IMR-90 (cell line): ENCODE data around the gene LRP1B. TPM values are rescaled to one million over a fixed set of nuclear protein-coding genes. Genes with fewer than 3 reads are reported as not detected.

Source experiments
- ATAC-seq: fragments of 200-7000 bp; cut with Tn5 transposase; 2 replicates; pipeline ENCODE4 v1.9.1; 2020; ENCODE audit warnings: low read depth, mild to moderate bottlenecking, moderate library complexity
- BruUV-seq: library from RNA; stranded (reverse); fragments of 400-500 nt; replicated peaks from 2 replicates; lab custom pipeline; 2021; lab: Mats Ljungman, UMichigan
- CTCF ChIA-PET: fragments of 300-600 bp; formaldehyde crosslinking; extraction: SDS; loops from one replicate; lab custom pipeline; 2021; ENCODE audit warnings: antibody characterized with exemption; lab: Yijun Ruan, JAX
- POLR2A ChIA-PET: fragments of 300-600 bp; sonication (Branson Sonifier 250); formaldehyde crosslinking; loops from one replicate; lab custom pipeline; 2022; ENCODE audit warnings: antibody characterized with exemption; ENCODE audit not compliant: unreplicated experiment; lab: Charles Lee
- DNase-seq: peaks from one replicate; pipeline ENCODE4 v3.0.0; 2013
- H2AFZ ChIP-seq: replicated peaks from 2 replicates; pipeline ENCODE3; 2013; ENCODE audit warnings: low read length, mild to moderate bottlenecking; ENCODE audit not compliant: poor library complexity
- H2AK5ac ChIP-seq: 2 replicates; pipeline ENCODE4 v1.6.1; 2013; ENCODE audit warnings: low read depth, low read length, inconsistent platforms
- H2AK9ac ChIP-seq: replicated peaks from 2 replicates; pipeline ENCODE3; 2013; ENCODE audit warnings: mild to moderate bottlenecking, low read depth, low read length, moderate library complexity; ENCODE audit not compliant: poor library complexity
- H2BK120ac ChIP-seq: 2 replicates; pipeline ENCODE4 v1.6.1; 2013; ENCODE audit warnings: low read depth, low read length, inconsistent platforms
- H2BK15ac ChIP-seq: 3 replicates; pipeline ENCODE4 v1.6.1; 2013; ENCODE audit warnings: low read depth, low read length, inconsistent platforms
- H2BK20ac ChIP-seq: 2 replicates; pipeline ENCODE4 v1.6.1; 2013; ENCODE audit warnings: low read depth, mild to moderate bottlenecking, inconsistent platforms, low read length, moderate library complexity
- H2BK5ac ChIP-seq: 2 replicates; pipeline ENCODE4 v1.6.1; 2013; ENCODE audit warnings: mild to moderate bottlenecking, low read depth, low read length, inconsistent platforms; ENCODE audit not compliant: poor library complexity, severe bottlenecking
- H3K14ac ChIP-seq: replicated peaks from 2 replicates; pipeline ENCODE4 v1.6.1; 2013; ENCODE audit warnings: low read depth, low read length, inconsistent platforms
- H3K18ac ChIP-seq: 2 replicates; pipeline ENCODE4 v1.6.1; 2013; ENCODE audit warnings: low read depth, low read length, control low read depth
- H3K23ac ChIP-seq: 2 replicates; pipeline ENCODE4 v1.6.1; 2013; ENCODE audit warnings: low read depth, low read length, inconsistent platforms
- H3K27ac ChIP-seq: 2 replicates; pipeline ENCODE4 v1.5.1; 2013; ENCODE audit warnings: mild to moderate bottlenecking, control low read depth, low read length; ENCODE audit not compliant: insufficient read depth
- H3K27me3 ChIP-seq: 2 replicates; pipeline ENCODE4 v1.6.1; 2013; ENCODE audit warnings: low read length; ENCODE audit not compliant: control insufficient read depth, insufficient read depth
- H3K36me3 ChIP-seq: 2 replicates; pipeline ENCODE4 v1.6.1; 2013; ENCODE audit warnings: low read length, mixed read lengths; ENCODE audit not compliant: control insufficient read depth, insufficient read depth
- H3K4ac ChIP-seq: 2 replicates; pipeline ENCODE4 v1.6.1; 2013; ENCODE audit warnings: low read depth, low read length, inconsistent platforms
- H3K4me1 ChIP-seq: 2 replicates; pipeline ENCODE4 v1.6.1; 2013; ENCODE audit warnings: low read length, mixed read lengths; ENCODE audit not compliant: control insufficient read depth, insufficient read depth
- H3K4me2 ChIP-seq: 2 replicates; pipeline ENCODE4 v1.6.1; 2013; ENCODE audit warnings: low read depth, mild to moderate bottlenecking, control low read depth, low read length, moderate library complexity
- H3K4me3 ChIP-seq: 2 replicates; pipeline ENCODE4 v1.5.1; 2013; ENCODE audit warnings: low read depth, mild to moderate bottlenecking, control low read depth, low read length, moderate library complexity; ENCODE audit not compliant: insufficient read depth
- H3K56ac ChIP-seq: 2 replicates; pipeline ENCODE4 v1.6.1; 2013; ENCODE audit warnings: low read length, inconsistent platforms; ENCODE audit not compliant: insufficient read depth; ENCODE audit errors: extremely low read depth
- H3K79me1 ChIP-seq, 2 experiments: 2 replicates each; pipeline ENCODE4 v1.6.1; 2013; ENCODE audit warnings: low read length in 2 of 2, inconsistent platforms in 1 of 2, low read depth in 1 of 2
- H3K9ac ChIP-seq: 2 replicates; pipeline ENCODE4 v1.6.1; 2013; ENCODE audit warnings: low read depth, low read length, control low read depth
- H3K9me1 ChIP-seq: 2 replicates; pipeline ENCODE4 v1.6.1; 2013; ENCODE audit warnings: low read length, inconsistent platforms; ENCODE audit not compliant: insufficient read depth
- H3K9me3 ChIP-seq: 2 replicates; pipeline ENCODE4 v1.6.1; 2013; ENCODE audit warnings: low read length; ENCODE audit not compliant: control insufficient read depth, insufficient read depth
- H4K20me1 ChIP-seq: 2 replicates; pipeline ENCODE4 v1.6.1; 2013; ENCODE audit warnings: low read length, inconsistent platforms; ENCODE audit not compliant: insufficient read depth
- H4K5ac ChIP-seq: 2 replicates; pipeline ENCODE4 v1.6.1; 2013; ENCODE audit warnings: mild to moderate bottlenecking, low read depth, low read length, control low read depth
- H4K8ac ChIP-seq, 2 experiments: 2 replicates each; pipeline ENCODE4 v1.6.1; 2013; ENCODE audit warnings: low read depth in 2 of 2, low read length in 2 of 2, control low read depth in 1 of 2, inconsistent platforms in 1 of 2
- H4K91ac ChIP-seq: 2 replicates; pipeline ENCODE4 v1.6.1; 2013; ENCODE audit warnings: low read depth, low read length, inconsistent platforms; ENCODE audit not compliant: insufficient read depth
- BHLHE40 ChIP-seq: fragments of 150-350 bp; IDR thresholded peaks from 2 replicates; pipeline ENCODE4 v1.6.1; 2016; ENCODE audit warnings: mild to moderate bottlenecking, low read depth, low read length
- CHD1 ChIP-seq: IDR thresholded peaks from 2 replicates; pipeline ENCODE4 v1.6.1; 2012; ENCODE audit warnings: low read depth, low read length, improper control_type of control experiment
- MAZ ChIP-seq: IDR thresholded peaks from 2 replicates; pipeline ENCODE4 v1.6.1; 2012; ENCODE audit warnings: low read depth, mild to moderate bottlenecking, low read length, improper control_type of control experiment, moderate library complexity, borderline replicate concordance
- MXI1 ChIP-seq: IDR thresholded peaks from 2 replicates; pipeline ENCODE4 v1.6.1; 2012; ENCODE audit warnings: low read depth, mild to moderate bottlenecking, low read length, moderate library complexity, borderline replicate concordance
- NFE2L2 ChIP-seq: fragments of 150-350 bp; IDR thresholded peaks from 2 replicates; pipeline ENCODE4 v1.6.1; 2016; ENCODE audit warnings: low read depth, mild to moderate bottlenecking, low read length
- POLR2A ChIP-seq: IDR thresholded peaks from 2 replicates; pipeline ENCODE4 v1.6.1; 2012; ENCODE audit warnings: mild to moderate bottlenecking, low read depth, low read length
- RAD21 ChIP-seq: IDR thresholded peaks from 2 replicates; pipeline ENCODE4 v1.6.1; 2012; ENCODE audit warnings: low read length, improper control_type of control experiment
- RCOR1 ChIP-seq: IDR thresholded peaks from 2 replicates; pipeline ENCODE4 v1.6.1; 2012; ENCODE audit warnings: mild to moderate bottlenecking, low read length, improper control_type of control experiment; ENCODE audit not compliant: insufficient replicate concordance
- SMC3 ChIP-seq: fragments of 150-350 bp; IDR thresholded peaks from 2 replicates; pipeline ENCODE4 v1.6.1; 2016; ENCODE audit warnings: low read depth, mild to moderate bottlenecking, antibody characterized with exemption, low read length, moderate library complexity
- WGBS, 2 experiments: methylation state at CpG; one replicate each; pipeline versions ENCODE4 v1.1.5 to v1.1.7; 2013; ENCODE audit warnings: missing lambda C conversion rate in 2 of 2; ENCODE audit not compliant: insufficient read length in 1 of 2; ENCODE audit errors: extremely low coverage in 2 of 2; 5-methylcytosine and 5-hydroxymethylcytosine counted together
- dilution Hi-C: fragments of 300-500 bp; cut with HindIII; formaldehyde crosslinking; loops from one replicate; pipeline ENCODE4 v1.14.3; 2018; ENCODE audit warnings: low sequenced_read_pairs; ENCODE audit not compliant: unreplicated experiment
- in situ Hi-C: fragments of 300-500 bp; cut with MboI; formaldehyde crosslinking; loops from 3 replicates; pipeline ENCODE4 v1.14.3; 2019; ENCODE audit warnings: low sequenced_read_pairs, inconsistent platforms, mixed read lengths
- intact Hi-C: fragments of 100-400 bp; cut with micrococcal nuclease; formaldehyde crosslinking; loops from 2 replicates; pipeline ENCODE4 v1.10.0; 2022
- polyA plus RNA-seq, 3 experiments: library from polyadenylated mRNA; depleted of rRNA; stranded (reverse); fragments of >200 nt; gene quantifications; 2 replicates each; pipeline ENCODE4 v1.2.3, GENCODE V29; 2012; ENCODE audit warnings: low replicate concordance in 1 of 3
- total RNA-seq: library from RNA; depleted of rRNA; stranded (reverse); fragments of >200 nt; gene quantifications from 2 replicates; pipeline ENCODE4 v1.2.3, GENCODE V29; 2012
- TF ChIP-seq, protein P1 (sequence below): conservative IDR thresholded peaks from 2 replicates; pipeline ENCODE4 v1.5.1; 2012; ENCODE audit warnings: mild to moderate bottlenecking, low read depth, low read length, improper control_type of control experiment
- TF ChIP-seq, protein P2 (sequence below): fragments of 150-350 bp; IDR thresholded peaks from 2 replicates; pipeline ENCODE4 v1.6.1; 2016; ENCODE audit warnings: low read depth, mild to moderate bottlenecking, low read length, moderate library complexity, borderline replicate concordance
- TF ChIP-seq, protein P3 (sequence below): fragments of 150-350 bp; IDR thresholded peaks from 2 replicates; pipeline ENCODE4 v1.6.1; 2017; ENCODE audit warnings: mild to moderate bottlenecking, antibody characterized with exemption, low read length, low read depth

Gene LRP1B
- total and polyA plus RNA-seq, 2 of the 4 experiments (the other 2 are of a cell fraction), result under 0.01 to 0.02 TPM

DNA sequence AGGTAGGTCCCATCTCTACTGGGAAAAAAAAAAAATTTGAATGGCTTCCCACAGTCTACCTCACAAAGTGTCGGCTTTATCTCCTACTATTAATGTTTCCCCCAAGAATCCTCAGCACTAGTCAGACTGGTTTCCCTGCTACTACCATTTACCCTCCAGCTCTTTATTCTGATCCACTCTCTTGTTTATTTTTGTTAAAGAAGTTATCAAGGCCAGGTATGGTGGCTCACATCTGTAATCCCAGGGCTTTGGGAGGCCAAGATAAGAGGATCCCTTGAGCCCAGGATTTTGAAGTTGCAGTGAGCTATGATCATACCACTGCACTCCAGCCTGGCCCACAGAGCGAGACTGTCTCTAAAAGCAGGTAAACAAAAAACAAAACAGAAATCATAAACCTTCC, 1275.3 kb downstream of the LRP1B start:
- H3K4me3 ChIP-seq, result no peak overlapping the region
- H3K9me1 ChIP-seq, result no peaks in the 10 kb centered on the region
- H3K4me1 ChIP-seq, result no peaks in the 10 kb centered on the region
- ATAC-seq (no peak), DNase-seq (no peak)
- no peaks in the 10 kb centered on the region for H4K20me1 ChIP-seq
- in situ Hi-C loops, result no loop called here
- no TSS peak for BruUV-seq
- dilution Hi-C loops, result no loop called here
- WGBS, 2 experiments, result no CpG with 5 or more reads among the region's 2 CpGs
- CTCF ChIA-PET, result interaction anchor here (1.0 kb wide), 1 partner anchor 13 kb away, joined by 4 read pairs; no protein-coding TSS in a partner anchor
- H3K9me3 ChIP-seq, result no peaks in the 10 kb centered on the region
- no peak overlapping the region for H4K91ac ChIP-seq
- no peak overlapping the region for H3K27ac ChIP-seq
- no peak overlapping the region for H3K14ac ChIP-seq
- H2AFZ ChIP-seq, result no peak overlapping the region
- H3K18ac ChIP-seq, result no peak overlapping the region
- no peak overlapping the region for H2BK15ac ChIP-seq
- no peak overlapping the region for H3K9ac ChIP-seq
- H2BK120ac ChIP-seq, result no peak overlapping the region
- no peak overlapping the region for H4K5ac ChIP-seq
- TF ChIP-seq MAZ (no peak), CHD1 (no peak), RAD21 (no peak), BHLHE40 (no peak), NFE2L2 (no peak), RCOR1 (no peak), MXI1 (no peak), POLR2A (no peak), SMC3 (no peak)
- TF ChIP-seq, protein P1, sequence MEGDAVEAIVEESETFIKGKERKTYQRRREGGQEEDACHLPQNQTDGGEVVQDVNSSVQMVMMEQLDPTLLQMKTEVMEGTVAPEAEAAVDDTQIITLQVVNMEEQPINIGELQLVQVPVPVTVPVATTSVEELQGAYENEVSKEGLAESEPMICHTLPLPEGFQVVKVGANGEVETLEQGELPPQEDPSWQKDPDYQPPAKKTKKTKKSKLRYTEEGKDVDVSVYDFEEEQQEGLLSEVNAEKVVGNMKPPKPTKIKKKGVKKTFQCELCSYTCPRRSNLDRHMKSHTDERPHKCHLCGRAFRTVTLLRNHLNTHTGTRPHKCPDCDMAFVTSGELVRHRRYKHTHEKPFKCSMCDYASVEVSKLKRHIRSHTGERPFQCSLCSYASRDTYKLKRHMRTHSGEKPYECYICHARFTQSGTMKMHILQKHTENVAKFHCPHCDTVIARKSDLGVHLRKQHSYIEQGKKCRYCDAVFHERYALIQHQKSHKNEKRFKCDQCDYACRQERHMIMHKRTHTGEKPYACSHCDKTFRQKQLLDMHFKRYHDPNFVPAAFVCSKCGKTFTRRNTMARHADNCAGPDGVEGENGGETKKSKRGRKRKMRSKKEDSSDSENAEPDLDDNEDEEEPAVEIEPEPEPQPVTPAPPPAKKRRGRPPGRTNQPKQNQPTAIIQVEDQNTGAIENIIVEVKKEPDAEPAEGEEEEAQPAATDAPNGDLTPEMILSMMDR, result no peak
- TF ChIP-seq, protein P2, sequence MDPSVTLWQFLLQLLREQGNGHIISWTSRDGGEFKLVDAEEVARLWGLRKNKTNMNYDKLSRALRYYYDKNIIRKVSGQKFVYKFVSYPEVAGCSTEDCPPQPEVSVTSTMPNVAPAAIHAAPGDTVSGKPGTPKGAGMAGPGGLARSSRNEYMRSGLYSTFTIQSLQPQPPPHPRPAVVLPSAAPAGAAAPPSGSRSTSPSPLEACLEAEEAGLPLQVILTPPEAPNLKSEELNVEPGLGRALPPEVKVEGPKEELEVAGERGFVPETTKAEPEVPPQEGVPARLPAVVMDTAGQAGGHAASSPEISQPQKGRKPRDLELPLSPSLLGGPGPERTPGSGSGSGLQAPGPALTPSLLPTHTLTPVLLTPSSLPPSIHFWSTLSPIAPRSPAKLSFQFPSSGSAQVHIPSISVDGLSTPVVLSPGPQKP, result no peak
- TF ChIP-seq, protein P3, sequence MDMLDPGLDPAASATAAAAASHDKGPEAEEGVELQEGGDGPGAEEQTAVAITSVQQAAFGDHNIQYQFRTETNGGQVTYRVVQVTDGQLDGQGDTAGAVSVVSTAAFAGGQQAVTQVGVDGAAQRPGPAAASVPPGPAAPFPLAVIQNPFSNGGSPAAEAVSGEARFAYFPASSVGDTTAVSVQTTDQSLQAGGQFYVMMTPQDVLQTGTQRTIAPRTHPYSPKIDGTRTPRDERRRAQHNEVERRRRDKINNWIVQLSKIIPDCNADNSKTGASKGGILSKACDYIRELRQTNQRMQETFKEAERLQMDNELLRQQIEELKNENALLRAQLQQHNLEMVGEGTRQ, result no peak
- intact Hi-C loops, result no loop called here
- H2BK20ac ChIP-seq, result no peak overlapping the region
- no peak overlapping the region for H3K23ac ChIP-seq
- no peak overlapping the region for H2AK5ac ChIP-seq
- no peak overlapping the region for H3K56ac ChIP-seq
- H3K36me3 ChIP-seq, result no peaks in the 10 kb centered on the region
- no peaks in the 10 kb centered on the region for H3K79me1 ChIP-seq
- H3K27me3 ChIP-seq, result no peaks in the 10 kb centered on the region
- no peak overlapping the region for H2BK5ac ChIP-seq
- H3K4ac ChIP-seq, result no peak overlapping the region
- no peak overlapping the region for H2AK9ac ChIP-seq
- POLR2A ChIA-PET, result no interaction called here
- no peak overlapping the region for H4K8ac ChIP-seq
- H3K4me2 ChIP-seq, result no peak overlapping the region
